GM10266 (cell line): ENCODE results near the gene ASPHD2.

Experiments
- DNase-seq: peaks from one replicate; pipeline ENCODE4 v3.0.0; 2012; ENCODE audit errors: extremely low spot score
- TF ChIP-seq, protein P1 (sequence below): IDR thresholded peaks from 2 replicates; pipeline ENCODE4 v1.5.1; 2012; ENCODE audit warnings: mild to moderate bottlenecking, low read depth; ENCODE audit not compliant: control insufficient read depth, insufficient read depth; ENCODE audit errors: missing control alignments

The ASPHD2 gene

DNA sequence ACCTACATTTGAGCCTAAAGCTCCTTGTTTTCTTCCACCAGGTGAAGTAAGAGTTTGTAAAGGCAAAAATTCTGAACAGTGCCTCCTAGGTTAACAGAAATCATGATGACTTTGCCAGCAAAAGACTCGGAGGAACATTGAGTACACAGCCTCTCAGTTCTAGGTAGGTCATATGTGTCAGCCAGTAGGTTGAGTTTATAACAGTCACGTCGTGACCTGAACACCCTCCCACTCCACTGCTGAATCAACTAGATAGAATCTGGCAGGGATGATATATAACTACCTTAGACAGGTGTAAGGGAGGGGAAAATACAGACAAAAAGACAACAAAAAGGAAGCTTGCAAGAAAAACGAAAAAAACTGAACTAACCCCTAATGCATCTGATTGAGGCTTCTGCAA lies 12.8 kb upstream of the ASPHD2 start:
- TF ChIP-seq, protein P1, sequence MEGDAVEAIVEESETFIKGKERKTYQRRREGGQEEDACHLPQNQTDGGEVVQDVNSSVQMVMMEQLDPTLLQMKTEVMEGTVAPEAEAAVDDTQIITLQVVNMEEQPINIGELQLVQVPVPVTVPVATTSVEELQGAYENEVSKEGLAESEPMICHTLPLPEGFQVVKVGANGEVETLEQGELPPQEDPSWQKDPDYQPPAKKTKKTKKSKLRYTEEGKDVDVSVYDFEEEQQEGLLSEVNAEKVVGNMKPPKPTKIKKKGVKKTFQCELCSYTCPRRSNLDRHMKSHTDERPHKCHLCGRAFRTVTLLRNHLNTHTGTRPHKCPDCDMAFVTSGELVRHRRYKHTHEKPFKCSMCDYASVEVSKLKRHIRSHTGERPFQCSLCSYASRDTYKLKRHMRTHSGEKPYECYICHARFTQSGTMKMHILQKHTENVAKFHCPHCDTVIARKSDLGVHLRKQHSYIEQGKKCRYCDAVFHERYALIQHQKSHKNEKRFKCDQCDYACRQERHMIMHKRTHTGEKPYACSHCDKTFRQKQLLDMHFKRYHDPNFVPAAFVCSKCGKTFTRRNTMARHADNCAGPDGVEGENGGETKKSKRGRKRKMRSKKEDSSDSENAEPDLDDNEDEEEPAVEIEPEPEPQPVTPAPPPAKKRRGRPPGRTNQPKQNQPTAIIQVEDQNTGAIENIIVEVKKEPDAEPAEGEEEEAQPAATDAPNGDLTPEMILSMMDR = no peak
- DNase-seq = no peak

DNA sequence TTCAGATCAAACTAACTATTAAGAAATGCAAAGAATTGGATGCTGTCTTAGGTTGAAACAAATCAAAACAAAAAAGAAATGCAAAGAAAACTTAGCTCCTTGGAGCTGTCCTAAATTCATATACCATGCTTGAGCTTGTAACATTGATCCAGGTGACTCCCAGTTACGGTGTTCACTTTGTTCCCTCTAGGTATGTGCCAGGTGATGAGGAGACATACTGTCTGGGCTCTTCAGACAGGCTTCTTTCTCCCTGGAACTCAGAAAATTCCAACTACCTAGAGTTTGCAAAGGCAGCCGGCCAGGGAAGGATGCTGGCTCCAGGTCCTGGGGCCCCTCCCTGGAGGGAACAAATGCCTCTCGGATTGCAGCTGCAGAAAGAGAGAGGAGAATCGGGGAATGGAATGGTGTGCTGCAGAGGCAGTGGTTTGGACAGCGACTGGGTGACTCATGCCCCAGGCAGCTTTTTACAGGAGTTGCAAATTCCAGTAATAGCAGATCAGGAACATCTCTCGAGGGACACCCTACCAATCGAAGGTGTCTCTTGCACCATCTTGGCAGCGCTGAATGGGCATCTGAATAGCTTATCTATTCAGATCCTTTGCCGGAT lies 12.3 kb upstream of the ASPHD2 start:
- DNase-seq = no peak
- TF ChIP-seq, protein P1 = no peak

DNA sequence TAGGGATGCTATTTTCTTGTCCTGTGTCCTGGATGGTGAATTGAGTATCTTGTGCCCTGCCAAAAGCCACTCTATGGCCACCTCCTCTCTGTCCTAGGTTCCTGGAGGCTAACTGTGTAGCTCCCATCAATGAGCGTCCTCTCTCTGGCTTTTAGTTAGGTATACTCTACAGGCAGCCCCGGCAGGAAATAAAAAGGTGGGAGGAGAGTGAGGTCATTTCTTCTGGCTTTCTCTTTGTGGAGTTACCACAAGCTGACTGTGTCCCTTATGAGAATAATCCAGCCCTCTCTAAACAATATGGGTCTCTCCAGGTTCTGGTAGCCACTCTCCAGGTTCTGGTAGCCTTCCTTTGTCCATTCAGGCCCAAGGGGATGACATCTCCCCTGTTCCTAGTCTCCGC lies 11.7 kb upstream of the ASPHD2 start:
- TF ChIP-seq, protein P1 = no peak
- DNase-seq = no peak

DNA sequence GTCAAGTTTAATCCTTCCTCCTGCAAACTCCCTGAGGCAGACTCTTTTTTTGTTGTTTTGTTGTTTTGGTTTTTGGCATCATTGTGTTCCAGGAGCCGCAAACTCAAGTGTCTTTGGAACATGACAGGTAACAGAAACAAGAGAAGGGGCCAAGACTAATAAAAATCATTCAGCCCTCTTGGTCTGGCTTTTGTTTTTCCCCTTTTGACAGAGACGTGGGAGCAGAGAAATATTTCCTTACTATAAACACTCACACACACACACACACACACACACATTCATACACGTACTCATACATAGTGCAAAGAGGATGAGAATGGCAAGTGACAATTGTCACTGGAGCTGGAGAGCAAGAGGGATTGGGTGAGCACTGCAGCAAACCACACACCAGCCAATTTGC lies 10.4 kb upstream of the ASPHD2 start:
- no peak for DNase-seq
- TF ChIP-seq, protein P1 = no peak

DNA sequence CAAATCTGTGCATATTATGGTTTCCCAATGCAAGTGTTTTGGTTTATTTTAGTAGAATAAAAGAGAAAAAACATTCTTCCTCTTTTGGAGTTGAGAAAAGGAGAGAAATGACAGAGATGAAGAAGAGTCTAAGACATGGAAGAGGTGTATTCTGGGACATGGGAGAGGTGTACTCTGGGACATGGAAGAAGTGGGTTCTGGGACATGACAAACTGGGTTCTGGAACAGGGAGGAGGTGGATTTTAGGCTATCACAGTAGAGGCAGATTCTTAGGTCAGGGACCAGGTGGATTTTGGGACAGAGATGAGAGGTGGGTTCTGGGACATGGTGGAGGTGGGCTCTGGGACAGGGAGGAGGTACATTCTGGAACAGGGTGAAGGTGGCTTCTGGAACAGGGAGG lies 2.1 kb upstream of the ASPHD2 start:
- no peak for DNase-seq
- TF ChIP-seq, protein P1 = no peak

DNA sequence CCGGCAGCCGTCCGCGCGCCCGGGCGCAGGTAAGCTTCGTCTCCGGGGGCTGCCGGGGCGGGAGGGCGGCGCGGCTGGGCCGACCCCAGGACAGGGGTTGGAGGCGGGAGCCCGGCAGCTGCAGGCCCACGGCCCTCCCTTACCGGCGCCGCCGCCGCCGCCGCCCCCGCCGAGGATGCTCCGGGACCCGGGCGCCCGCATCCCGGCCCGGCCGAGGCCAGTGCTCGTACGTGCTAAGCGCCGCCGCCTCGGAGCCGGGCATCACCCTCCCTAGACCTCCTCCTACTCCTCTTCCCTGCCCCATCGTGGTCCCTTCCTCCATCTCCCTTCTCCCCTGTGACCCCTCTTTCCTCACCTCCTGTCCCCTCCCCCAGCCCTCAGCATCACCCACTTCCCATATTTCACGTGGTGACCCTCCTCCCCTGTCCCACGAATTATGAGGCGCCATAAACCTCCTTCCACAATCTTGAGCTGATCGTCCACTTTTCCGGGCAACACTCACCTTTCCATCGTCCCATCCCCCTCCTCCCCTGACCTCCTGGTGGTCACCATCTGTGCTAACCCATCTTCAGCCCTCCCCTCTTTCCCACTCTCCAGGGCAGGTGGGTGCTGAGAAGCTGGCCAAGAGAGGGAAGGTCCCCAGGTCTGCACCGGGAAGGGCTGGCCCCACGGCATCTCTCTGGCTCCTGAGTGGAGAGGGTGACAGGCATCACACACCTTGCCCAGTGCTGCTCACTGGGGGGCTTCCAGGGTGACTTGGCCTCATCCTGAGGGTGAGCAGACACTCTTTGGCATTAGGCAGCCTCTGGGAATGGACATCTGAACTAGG lies 612 bp downstream of the ASPHD2 start:
- TF ChIP-seq, protein P1 = no peak
- peak; percentile 46 for DNase-seq

DNA sequence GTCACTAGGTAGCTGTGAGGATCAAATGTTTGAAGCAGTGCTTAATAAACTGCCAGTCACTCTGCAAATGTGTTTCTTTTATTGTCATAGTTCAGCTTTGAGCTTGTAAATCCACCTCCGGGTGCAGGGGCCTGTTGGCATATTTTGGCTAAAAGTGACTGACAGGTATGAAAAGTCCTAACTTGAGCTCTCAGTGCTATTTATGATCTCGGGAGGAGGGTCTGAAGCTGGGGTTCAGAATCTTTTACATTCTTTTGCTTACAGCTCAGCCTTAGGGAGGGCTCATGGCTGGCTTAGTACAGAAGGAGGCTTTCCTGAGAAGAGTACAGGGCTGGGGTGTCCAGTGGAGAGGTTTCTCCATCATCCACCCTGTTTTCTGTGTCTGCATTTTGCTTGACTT lies 1.5 kb downstream of the ASPHD2 start:
- TF ChIP-seq, protein P1 = no peak
- DNase-seq = no peak
